HG02938 (cell line): ENCODE results near the gene VDAC2.

Experiments used
- ATAC-seq: cut with Tn5 transposase; IDR thresholded peaks from one replicate; pipeline ENCODE4 v1.9.1; 2021; ENCODE audit warnings: mild to moderate bottlenecking, moderate library complexity; ENCODE audit not compliant: unreplicated experiment

Gene VDAC2

DNA sequence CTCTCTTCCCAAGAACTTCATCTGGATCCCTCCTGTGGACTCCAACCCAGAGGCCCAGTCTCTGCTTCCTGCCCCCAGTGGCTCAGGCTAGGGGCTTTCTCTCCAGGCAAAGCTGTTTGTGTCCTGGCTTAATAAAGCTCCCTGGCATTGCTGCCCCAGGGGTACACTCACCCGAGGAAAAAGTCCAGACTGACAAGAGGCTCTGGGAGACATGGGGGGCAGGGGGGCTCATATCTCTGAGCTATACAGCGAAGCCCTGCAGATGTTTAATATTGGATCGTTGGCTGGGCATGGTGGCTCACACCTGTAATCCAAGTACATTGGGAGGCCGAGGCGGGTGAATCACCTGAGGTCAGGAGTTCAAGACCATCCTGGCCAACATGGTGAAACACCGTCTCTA is 35.9 kb downstream of the VDAC2 start:
- ATAC-seq = no peak

DNA sequence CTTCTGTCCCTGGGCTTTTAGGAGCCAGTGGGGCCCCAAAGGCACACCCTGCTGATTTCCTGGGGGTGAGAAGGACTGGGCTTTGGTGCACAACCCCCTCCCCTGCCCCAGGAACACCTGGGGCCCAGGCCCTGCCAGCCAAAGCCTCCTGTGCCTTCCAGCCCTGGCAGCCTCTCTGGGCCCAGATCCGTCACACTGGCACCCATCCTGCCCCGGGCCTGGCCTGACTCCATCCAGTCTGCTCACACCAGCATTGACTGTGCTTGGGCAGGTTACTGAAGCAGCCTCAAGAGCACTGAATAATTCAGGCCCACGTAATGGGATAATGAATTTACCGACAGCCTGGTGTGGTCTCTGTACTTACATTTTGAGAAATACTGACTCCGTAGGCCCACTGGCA is 37.2 kb downstream of the VDAC2 start:
- no peak for ATAC-seq

DNA sequence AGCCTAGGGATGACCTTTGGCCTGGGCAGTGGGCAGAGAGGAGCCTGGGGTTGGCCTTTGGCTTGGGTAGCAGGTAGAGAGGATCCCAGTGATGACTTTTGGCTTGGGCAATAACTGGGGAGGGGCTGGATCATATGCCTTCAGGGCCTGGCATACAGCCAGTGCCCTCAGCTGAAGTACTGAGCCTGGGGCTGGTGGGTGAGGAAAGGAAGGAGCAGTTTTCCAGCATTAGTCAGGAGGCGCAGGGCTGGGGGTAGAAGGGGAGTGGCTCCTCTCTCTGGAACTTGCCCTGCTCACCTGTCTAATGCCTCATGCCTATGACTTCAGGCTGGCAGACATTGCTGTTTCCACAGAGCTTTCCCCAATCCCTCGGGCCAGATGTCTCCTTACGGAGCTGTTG is 40.3 kb downstream of the VDAC2 start:
- no peak for ATAC-seq

DNA sequence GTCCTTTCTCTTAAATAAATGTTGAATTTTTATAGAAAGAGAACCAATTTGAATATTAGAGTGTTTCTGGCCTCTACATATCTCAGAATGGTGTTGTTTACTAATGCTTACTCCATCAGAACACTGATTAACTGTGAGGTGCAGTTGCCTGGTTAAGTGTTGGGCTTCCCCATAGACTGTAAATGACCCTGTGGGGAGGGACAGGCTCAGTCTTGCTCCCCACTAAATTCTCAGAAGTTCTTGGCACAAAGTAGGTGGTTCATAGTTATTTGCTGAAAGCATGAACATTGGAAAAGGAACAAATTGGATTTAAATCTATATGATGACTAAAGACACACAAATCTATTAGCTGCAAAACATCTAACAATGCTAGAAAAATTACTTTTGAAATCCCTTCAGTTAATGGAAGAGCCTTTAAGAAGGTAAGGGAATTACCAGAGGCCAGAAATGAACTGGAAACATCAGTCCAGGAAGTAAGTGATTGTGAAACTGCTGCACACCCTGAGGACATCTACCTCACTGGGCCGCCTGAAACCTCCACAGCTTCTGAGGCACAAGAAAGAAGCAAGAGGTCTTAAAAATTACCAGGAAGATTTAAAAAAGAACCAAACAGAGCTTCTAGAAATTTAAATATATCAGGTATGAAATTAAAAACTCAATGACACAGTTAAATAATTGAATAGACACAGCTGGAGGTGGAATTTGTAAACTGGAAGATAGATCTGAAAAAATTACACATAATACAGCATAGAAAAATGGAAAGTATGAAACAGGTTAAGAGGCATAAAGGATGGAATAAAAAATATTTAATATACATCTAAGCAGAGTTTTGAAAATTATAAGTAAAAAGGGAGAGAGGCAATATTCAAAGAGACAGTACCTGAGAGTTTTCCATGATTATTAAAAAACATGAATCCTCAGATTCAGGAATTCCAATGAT is 43.0 kb downstream of the VDAC2 start:
- ATAC-seq = no peak

DNA sequence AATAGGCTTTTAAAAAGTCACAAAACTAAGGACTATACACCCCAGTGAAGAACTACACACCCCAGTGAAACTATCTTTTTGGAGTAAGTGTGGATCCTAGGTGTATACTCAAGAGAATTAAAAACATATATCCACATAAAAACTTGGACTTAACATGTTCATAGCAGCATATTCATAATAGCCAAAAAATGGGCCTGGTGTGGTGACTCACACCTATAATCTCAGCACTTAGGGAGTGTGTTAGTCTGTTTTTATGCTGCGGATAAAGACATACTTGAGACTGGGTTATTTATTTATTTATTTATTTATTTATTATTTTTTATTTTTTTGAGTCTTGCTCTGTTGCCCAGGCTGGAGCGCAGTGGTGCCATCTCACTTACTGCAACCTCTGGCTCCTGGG is 44.1 kb downstream of the VDAC2 start:
- ATAC-seq = no peak

DNA sequence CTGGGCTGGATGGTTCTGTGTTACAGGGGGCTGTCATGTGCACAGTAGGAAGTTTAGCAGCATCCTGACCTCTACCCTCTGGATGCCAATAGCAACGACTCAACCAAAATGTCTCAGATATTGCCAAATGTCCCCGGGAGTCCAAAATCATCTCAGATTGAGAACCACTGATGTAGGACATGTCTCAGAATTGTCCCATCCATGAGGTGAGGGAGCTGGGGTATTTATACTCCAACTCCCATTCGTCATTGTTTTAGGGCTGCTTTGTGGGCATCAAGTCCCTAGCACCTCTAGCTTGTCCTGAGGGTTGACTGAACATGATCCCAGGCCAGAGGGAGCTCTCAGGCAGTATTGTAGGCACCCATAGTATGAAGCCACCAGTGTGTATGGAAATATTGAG is 50.4 kb downstream of the VDAC2 start:
- ATAC-seq = no peak

DNA sequence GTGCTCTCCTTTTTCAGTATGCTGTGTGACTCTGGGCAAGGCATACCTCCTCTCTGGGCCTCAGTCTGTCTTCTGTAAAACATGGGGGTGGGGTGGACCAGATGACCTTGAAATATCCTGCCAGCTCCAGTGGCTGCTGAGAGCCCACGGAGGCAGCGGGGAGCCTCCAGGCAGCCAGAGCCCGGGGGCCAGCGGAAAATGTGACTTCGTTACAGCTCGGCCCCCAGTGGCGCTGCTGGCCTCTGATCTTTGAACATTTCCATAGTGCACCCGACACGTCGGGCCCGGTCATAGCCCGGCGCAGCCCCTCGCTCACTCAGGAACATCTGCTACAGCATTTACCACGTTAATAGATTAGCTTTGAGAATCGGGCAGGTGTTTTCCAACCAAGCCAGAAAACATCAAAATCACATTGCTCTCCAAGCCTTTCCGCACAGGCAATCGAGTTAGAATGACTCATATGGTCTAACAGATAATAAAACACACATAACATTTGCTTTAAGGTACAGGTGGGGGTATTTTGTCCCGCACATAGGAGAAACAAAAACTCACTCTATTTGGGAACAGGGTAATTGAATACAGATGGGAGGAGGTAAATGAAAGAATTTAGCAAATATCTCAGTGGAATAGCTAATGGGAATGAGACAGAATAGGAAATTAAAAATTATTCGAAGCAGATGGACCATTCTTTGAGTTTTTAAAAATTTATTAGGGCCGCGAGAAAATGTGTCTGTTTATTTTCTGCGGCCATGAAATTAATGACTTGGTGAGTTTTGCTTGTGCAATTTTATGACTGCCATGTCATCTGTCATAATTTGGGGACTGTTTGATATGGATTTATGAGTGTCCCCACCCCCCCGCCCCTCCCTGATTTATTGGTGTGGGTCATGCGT is 51.5 kb downstream of the VDAC2 start:
- ATAC-seq = no peak

DNA sequence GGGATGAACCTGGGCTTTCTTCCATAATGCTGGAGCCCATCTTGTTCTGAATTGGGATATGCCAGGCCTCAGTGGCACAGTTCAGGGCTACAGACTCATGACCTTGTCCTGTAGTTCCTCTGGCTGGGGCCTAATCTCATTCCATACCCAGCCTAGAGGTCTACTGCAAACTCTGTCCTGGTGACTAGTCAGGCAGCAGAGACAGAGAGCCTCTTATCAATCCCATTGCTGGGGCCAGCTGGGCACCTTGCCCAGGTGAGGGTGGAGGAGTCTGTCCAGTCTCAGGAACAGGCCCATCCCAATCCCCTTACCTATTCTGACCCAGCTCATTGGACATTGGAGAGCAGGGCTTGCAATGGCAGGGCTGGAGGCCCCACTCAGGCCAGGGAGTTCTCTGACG is 53.2 kb downstream of the VDAC2 start:
- no peak for ATAC-seq

DNA sequence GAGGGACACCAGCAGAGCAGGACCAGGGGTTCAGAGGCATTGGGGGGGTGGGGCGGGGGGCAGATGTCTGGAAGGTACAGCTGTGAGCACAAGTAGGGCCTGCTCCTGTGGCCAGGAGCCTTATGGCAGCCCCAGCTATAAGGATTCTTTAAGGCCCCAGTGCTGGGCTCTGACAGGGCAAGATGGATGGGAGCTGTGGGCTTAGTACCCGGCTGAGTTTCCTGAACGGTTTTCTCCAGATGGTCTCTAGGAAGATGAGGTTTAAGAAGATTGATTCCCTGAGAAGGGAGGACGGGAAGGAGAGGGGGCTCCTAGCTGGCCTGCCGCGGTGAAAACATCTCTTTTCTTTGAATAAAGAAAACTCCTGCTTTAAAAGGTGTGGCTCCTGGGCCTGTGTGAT is 55.3 kb downstream of the VDAC2 start:
- no peak for ATAC-seq

DNA sequence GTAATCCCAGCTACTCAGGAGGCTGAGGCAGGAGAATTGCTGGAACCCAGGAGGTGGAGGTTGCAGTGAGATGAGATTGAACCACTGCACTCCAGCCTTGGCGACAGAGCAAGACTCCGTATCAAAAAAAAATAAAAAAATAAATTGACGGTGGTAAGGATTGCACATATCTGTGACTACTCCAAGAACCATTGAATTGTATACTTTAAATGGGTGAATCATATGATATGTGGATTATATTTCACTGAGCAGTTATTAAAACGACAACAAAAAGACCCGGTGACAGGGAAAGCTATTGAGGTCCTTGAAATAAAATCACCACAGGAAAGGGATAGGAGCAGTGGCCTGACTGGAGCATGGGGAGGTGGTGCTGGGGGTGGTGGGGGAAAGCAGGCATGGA is 56.3 kb downstream of the VDAC2 start:
- ATAC-seq = no peak

DNA sequence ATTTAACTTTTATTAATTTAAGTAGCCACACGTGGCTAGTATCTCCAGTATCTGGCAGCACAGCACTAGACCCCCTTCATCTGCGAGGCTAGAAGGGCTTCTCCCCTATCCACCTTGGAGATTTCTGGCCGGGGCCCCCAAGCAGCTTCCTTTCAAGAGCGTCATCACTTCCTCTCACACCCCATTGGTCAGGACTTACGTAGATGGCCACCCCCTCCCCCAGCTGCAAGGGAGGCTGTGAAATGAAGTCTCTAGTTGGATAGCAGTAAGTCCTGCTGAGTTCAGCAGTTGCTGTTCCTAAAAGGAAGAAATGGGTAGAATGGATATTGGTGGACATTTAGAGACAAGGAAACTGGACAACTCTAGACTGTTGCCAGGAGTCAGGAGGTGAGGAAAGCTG is 59.0 kb downstream of the VDAC2 start:
- no peak for ATAC-seq

DNA sequence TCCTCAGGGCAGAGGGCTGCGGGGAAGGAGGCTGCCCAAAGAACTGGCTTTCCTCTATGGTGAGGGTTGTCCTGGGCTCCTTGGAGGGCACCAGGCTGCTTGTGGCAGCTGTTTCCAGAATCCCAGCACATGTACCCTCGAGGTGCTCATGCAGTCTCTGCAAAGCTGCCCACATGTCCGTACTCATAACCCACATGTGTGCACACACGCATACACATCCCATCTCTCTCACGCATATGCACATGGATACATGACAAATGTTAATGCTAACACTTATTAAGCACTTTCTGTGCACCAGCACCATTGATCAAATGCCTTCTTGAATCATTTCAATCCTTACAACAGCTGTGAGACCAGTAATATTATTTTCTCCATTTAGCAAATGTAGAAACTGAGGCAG is 61.5 kb downstream of the VDAC2 start:
- no peak for ATAC-seq

DNA sequence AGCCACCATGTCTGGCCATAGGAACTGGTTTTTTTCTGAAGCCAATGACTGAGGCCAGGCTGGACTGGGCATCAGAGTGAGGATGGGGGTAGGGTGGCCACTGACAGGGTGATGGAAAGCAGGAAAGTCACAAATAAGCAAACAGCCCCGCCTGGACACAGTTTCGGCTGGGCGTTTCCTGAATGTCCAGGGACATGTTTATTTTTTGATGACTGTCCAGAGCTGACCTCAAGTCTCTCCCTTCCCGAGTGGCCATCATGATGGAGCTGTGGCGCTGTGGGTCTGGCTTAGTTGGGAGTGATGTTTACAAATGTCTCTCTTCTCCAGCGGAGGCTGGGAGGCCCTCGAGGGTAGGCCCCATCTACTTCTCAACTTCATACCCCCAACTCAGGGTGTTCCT is 62.3 kb downstream of the VDAC2 start:
- ATAC-seq = no peak

DNA sequence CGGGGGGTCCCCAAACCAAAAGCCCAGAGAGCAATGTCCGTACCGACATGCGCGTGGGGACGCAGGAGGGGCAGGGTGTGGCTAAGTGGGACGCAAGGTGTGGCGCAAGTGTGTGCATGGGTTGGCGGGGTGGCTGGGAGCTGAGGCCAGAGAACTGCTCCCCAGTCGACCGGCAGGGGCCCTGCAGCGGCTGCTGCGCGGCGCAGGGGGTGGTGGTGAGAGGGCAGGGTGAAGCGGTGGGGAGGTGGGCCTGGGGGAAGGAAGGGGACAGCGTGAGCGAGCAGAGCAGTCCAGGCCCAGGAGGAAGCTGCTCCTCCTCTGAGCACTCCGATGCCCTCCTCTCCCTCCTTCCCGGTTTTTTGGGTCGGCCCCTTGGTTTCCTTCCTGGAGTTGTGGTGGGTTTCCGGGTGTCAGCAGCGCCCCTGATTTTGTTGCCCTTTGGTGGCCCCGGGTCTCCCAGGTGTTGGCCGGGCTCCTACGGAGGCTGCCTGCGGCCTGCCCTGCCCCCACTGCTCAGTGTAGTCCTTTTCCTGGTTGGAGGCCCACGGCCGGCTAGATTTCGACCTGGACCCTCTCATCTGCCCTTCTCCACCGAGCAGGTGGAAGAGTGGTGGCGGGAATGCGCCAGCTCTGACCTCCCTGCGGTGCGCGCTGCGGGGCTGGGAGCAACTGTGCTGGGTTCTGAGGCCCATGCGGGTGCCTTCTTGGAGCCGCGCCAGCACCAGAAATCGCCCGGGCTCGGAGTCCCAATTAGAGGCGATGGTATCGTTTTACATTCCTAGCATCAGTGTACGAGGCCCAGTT is 65.7 kb downstream of the VDAC2 start:
- no peak for ATAC-seq

DNA sequence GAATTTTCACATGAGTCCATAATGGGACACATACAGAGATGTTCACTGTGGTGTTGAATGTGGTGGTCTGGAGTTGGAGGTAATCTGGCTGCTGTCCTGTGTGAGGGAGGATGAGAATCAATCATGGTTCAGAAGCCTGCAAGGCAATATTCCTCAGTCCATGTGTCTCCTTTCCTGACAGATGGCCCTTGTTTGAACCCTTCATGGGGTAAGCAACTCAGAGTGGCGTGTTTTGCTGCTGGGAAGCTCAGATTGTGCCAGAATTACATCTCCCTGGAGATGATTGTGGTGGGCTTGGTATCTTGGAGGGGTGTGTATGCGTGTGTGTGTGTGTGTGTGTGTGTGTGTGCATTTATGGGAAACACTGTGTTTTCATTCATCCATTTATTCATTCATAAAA is 69.6 kb downstream of the VDAC2 start:
- ATAC-seq = no peak
